Activated naive CD8-positive, alpha-beta T cell (primary cell): ENCODE results near the gene HTR3D.
"Not testable (repeated sequence)": the region's sequence is repeated elsewhere in the genome, so short reads cannot be mapped to it uniquely, and the experiment has no call there.

ENCODE experiments used
- H3K27ac Mint-ChIP-seq: one replicate; pipeline ENCODE4 v1.8.0; 2021; ENCODE audit warnings: mixed read lengths
- H3K27me3 Mint-ChIP-seq: one replicate; pipeline ENCODE4 v1.8.0; 2021; ENCODE audit warnings: mixed read lengths
- H3K36me3 Mint-ChIP-seq: one replicate; pipeline ENCODE4 v1.8.0; 2021; ENCODE audit warnings: mixed read lengths
- H3K4me1 Mint-ChIP-seq: one replicate; pipeline ENCODE4 v1.8.0; 2021; ENCODE audit warnings: low read depth, mixed read lengths
- H3K4me3 Mint-ChIP-seq: one replicate; pipeline ENCODE4 v1.8.0; 2021; ENCODE audit warnings: mild to moderate bottlenecking, mixed read lengths
- H3K9me3 Mint-ChIP-seq: one replicate; pipeline ENCODE4 v1.8.0; 2021; ENCODE audit warnings: low read depth, mixed read lengths

HTR3D gene

GRCh38 chr3:184030536-184030935, 1.0 kb upstream of the HTR3D start:
- Mint-ChIP-seq H3K36me3 (no peaks in the 10 kb centered on the region), H3K4me1 (no peaks in the 10 kb centered on the region), H3K4me3 (no peak overlapping the region), H3K27ac (no peak overlapping the region), H3K9me3 (no peaks in the 10 kb centered on the region), H3K27me3 (peaks cover 2% of the 10 kb centered on the region)

GRCh38 chr3:184037816-184038215, 6.3 kb downstream of the HTR3D start:
- H3K9me3 Mint-ChIP-seq: no peaks in the 10 kb centered on the region
- H3K4me1 Mint-ChIP-seq: no peaks in the 10 kb centered on the region
- no peaks in the 10 kb centered on the region for H3K27me3 Mint-ChIP-seq
- H3K27ac Mint-ChIP-seq: no peak overlapping the region
- no peak overlapping the region for H3K4me3 Mint-ChIP-seq
- no peaks in the 10 kb centered on the region for H3K36me3 Mint-ChIP-seq

DNA sequence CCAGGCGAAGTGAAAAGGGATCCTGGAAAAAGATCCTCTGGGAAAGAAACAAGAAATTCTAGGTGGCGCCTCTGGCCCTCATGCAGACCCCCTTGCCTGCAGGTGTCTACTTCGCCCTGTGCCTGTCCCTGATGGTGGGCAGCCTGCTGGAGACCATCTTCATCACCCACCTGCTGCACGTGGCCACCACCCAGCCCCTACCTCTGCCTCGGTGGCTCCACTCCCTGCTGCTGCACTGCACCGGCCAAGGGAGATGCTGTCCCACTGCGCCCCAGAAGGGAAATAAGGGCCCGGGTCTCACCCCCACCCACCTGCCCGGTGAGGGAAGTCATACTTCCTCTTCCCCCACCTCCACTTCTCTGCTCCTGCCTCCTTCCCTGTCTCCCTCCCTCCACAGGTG, 6.8 kb downstream of the HTR3D start:
- H3K36me3 Mint-ChIP-seq, H3K4me3 Mint-ChIP-seq, H3K27ac Mint-ChIP-seq: not testable (repeated sequence)

GRCh38 chr3:184039414-184039813, 7.9 kb downstream of the HTR3D start:
- Mint-ChIP-seq H3K36me3 (no peaks in the 10 kb centered on the region), H3K4me1 (no peaks in the 10 kb centered on the region), H3K27me3 (no peaks in the 10 kb centered on the region), H3K9me3 (no peaks in the 10 kb centered on the region), H3K4me3 (no peak overlapping the region), H3K27ac (no peak overlapping the region)

More for the DNA sequence above, 6.8 kb downstream of the HTR3D start:
- H3K4me1 Mint-ChIP-seq, H3K9me3 Mint-ChIP-seq, H3K27me3 Mint-ChIP-seq: not testable (repeated sequence)

DNA sequence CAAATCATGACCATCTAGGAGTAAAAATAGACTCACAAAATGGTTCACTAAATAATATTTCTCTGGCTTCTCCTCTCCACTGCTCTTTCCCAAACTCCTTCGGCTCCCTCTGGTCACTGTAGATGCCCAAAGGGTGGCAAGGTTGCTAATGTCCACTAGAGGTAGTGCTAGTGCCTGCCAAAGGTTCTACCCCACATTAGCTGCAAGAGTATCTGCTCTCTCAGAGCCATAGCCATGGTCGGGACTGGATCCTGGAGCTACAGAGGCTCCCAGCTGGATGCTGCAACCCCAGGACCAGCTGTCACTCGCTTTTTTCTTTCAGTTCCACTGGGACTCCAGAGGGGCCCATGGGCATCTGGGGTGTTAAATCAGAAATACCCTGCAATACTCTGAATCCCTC, 8.5 kb downstream of the HTR3D start:
- no peaks in the 10 kb centered on the region for H3K36me3 Mint-ChIP-seq
- no peaks in the 10 kb centered on the region for H3K27me3 Mint-ChIP-seq
- no peaks in the 10 kb centered on the region for H3K4me1 Mint-ChIP-seq
- no peak overlapping the region for H3K27ac Mint-ChIP-seq
- no peak overlapping the region for H3K4me3 Mint-ChIP-seq
- H3K9me3 Mint-ChIP-seq: no peaks in the 10 kb centered on the region

- Mint-ChIP-seq H3K9me3 (no peaks in the 10 kb centered on the region), H3K27me3 (peaks cover 3% of the 10 kb centered on the region), H3K4me1 (no peaks in the 10 kb centered on the region), H3K36me3 (no peaks in the 10 kb centered on the region), H3K27ac (no peak overlapping the region), H3K4me3 (no peak overlapping the region)
Observed at GRCh38 chr3:184042617-184043016, 11.1 kb downstream of the HTR3D start.

DNA sequence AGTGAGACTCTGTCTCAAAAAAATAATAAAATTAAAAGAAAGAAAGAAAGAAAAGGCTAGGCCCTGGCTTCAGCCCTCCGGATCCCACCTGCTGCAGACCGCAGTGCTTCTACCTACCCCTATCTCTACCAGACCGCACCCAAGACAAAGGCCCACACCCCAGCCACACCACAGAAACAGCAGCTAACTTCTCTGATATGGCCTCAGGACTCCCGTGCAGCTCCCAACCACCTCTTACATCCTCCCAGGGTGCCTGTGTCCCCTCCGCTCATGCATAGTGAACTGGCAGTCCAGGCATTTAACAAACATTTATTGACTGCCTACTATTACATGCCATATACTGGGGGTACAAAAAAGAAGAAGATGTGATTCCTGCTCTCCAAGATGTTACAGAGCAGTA, 14.5 kb downstream of the HTR3D start:
- no peaks in the 10 kb centered on the region for H3K4me1 Mint-ChIP-seq
- H3K9me3 Mint-ChIP-seq: no peaks in the 10 kb centered on the region
- H3K36me3 Mint-ChIP-seq: no peaks in the 10 kb centered on the region
- H3K27ac Mint-ChIP-seq: no peak overlapping the region
- peaks cover 3% of the 10 kb centered on the region for H3K27me3 Mint-ChIP-seq
- no peak overlapping the region for H3K4me3 Mint-ChIP-seq

- H3K4me1 Mint-ChIP-seq: no peaks in the 10 kb centered on the region
- no peaks in the 10 kb centered on the region for H3K36me3 Mint-ChIP-seq
- peaks cover 3% of the 10 kb centered on the region for H3K27me3 Mint-ChIP-seq
- H3K27ac Mint-ChIP-seq: no peak overlapping the region
- no peak overlapping the region for H3K4me3 Mint-ChIP-seq
- no peaks in the 10 kb centered on the region for H3K9me3 Mint-ChIP-seq
Observed at GRCh38 chr3:184050217-184050847, 18.8 kb downstream of the HTR3D start.

DNA sequence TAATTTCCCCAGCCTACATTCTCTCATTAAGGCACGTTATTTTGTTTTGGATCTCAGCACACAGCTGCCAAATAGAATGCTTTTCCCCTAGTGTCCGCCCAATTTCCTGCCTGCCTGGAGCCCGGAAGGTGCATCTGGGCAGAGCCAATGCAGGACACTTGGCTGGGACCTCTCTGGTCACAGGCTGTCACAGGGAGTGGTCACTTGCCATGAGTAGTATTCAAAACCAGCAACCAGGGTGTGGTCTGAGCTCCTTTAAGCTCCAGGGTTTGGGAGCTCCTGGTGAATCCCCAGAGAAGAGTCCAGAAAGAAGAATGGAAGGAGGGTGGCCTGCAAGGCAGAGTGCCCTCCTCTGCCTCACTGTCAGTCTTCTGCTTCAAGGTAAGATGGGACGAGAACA, 21.2 kb downstream of the HTR3D start, which contains the start of gene HTR3C:
Gene HTR3C, plus strand, starts transcription at position 281 of the 400 bp plus-strand sequence. Its CDS starts 34 bp downstream, at position 315.
- Mint-ChIP-seq H3K27ac (no peak within 1 kb of the TSS), H3K27me3 (no peaks in the 10 kb centered on the region), H3K36me3 (no peaks in the 10 kb centered on the region), H3K9me3 (no peaks in the 10 kb centered on the region), H3K4me3 (no peak within 1 kb of the TSS), H3K4me1 (no peaks in the 10 kb centered on the region)

DNA sequence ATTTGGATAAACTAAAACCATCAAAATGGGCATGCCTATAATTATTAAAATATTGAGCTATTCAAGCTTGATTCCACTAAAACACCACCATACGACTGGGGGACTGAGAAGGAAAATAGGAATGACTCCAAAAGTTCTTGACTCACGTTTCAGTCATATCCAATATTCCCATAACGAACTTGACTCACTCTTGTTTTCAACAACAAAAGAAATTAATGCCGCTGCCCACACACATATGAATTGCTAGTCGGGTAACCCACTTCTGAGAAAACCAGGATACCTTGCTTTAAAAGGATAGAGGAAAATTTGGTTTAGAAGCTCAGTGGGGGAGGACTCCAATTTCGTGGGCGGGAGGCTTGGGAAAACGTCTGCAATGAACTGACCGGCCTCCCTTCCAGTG, 26.5 kb downstream of the HTR3D start:
- Mint-ChIP-seq H3K36me3 (no peaks in the 10 kb centered on the region), H3K4me3 (no peak overlapping the region), H3K9me3 (no peaks in the 10 kb centered on the region), H3K27ac (no peak overlapping the region), H3K27me3 (no peaks in the 10 kb centered on the region), H3K4me1 (no peaks in the 10 kb centered on the region)

- H3K9me3 Mint-ChIP-seq: no peaks in the 10 kb centered on the region
- H3K4me3 Mint-ChIP-seq: no peak overlapping the region
- no peaks in the 10 kb centered on the region for H3K27me3 Mint-ChIP-seq
- no peaks in the 10 kb centered on the region for H3K36me3 Mint-ChIP-seq
- H3K4me1 Mint-ChIP-seq: no peaks in the 10 kb centered on the region
- H3K27ac Mint-ChIP-seq: no peak overlapping the region
Observed at GRCh38 chr3:184059424-184059823, 27.9 kb downstream of the HTR3D start.

DNA sequence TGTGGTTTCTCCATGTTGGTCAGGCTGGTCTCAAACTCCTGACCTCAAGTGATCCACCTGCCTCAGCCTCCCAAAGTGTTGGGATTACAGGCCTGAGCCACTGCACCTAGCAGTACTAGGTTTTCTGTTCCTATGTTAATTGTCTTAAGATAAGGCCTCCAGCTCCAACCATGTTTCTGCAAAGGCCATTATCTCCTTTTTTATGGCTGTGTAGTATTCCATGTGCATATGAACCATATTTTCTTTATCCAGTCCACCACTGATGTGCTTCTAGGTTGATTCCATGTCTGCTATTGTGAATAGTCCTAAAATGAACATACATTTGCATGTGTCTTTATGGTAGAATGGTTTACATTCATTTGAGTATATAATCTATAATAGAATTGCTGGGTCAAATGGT, 31.1 kb downstream of the HTR3D start:
- no peaks in the 10 kb centered on the region for H3K9me3 Mint-ChIP-seq
- no peak overlapping the region for H3K27ac Mint-ChIP-seq
- no peaks in the 10 kb centered on the region for H3K4me1 Mint-ChIP-seq
- no peak overlapping the region for H3K4me3 Mint-ChIP-seq
- no peaks in the 10 kb centered on the region for H3K36me3 Mint-ChIP-seq
- no peaks in the 10 kb centered on the region for H3K27me3 Mint-ChIP-seq

- Mint-ChIP-seq H3K4me3 (no peak overlapping the region), H3K9me3 (no peaks in the 10 kb centered on the region), H3K4me1 (no peaks in the 10 kb centered on the region), H3K27ac (no peak overlapping the region), H3K36me3 (no peaks in the 10 kb centered on the region), H3K27me3 (peaks cover 1% of the 10 kb centered on the region)
Observed at GRCh38 chr3:184066211-184066610, 34.7 kb downstream of the HTR3D start.

DNA sequence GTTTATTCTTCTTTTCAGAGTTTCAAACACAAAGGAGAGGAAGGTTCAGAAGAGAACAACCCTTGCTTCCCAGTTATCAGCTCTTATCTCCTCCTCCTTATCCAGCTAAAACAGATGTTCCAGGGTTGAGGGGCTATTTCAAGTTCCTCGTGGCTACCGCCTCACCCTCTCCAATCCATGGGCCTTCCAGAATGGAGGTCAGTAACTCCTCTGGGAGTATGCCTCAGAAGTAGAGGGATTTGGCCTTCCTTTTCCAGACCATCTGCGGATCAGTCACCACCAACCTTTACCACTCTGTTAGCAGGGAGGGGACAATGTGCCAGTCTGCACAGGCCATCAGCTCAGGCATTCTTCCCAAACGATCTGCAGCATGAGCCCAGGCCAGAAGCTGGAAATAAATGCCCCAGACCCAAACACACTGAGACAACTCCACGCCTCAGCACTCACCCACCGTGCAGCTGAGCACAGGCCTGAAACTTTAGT, 36.1 kb downstream of the HTR3D start:
- Mint-ChIP-seq H3K27ac (no peak overlapping the region), H3K36me3 (no peaks in the 10 kb centered on the region), H3K27me3 (peaks cover 1% of the 10 kb centered on the region), H3K4me1 (no peaks in the 10 kb centered on the region), H3K4me3 (no peak overlapping the region), H3K9me3 (no peaks in the 10 kb centered on the region)

DNA sequence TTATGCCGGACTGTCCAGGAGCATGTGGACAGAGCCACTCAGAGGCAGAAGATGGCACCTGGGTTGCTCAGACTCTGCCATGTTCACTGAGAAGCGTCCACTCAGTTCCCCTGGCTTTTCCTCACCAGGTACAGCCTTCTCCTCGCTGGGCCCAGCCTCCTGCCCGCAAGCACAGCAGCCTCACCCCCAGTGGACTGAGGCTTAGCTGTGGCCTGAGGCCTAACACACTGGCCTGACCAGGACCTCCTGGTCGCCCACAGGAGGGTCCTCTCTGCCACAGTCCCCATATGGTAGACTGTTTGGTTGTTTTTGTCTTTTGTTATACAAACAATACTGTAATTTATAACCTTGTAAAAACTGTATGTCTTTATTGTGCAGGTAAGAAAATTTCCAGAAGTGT, 36.8 kb downstream of the HTR3D start:
- Mint-ChIP-seq H3K36me3 (no peaks in the 10 kb centered on the region), H3K27ac (no peak overlapping the region), H3K27me3 (peaks cover 1% of the 10 kb centered on the region), H3K4me1 (no peaks in the 10 kb centered on the region), H3K4me3 (no peak overlapping the region), H3K9me3 (no peaks in the 10 kb centered on the region)

- H3K36me3 Mint-ChIP-seq, H3K4me3 Mint-ChIP-seq, H3K4me1 Mint-ChIP-seq, H3K27me3 Mint-ChIP-seq, H3K27ac Mint-ChIP-seq, H3K9me3 Mint-ChIP-seq: not testable (repeated sequence)
Observed at GRCh38 chr3:184071142-184071541, 39.6 kb downstream of the HTR3D start.
